ENCODE data around the gene PPEF2.

Gene PPEF2

GRCh38 chr4:75895744-75896314, 6.4 kb downstream of the PPEF2 start:
- DNase-seq (ENCODE audit: low spot score) = peak; percentile 42

GRCh38 chr4:75892508-75892907, 9.7 kb downstream of the PPEF2 start:
- DNase-seq (ENCODE audit: low spot score) = no peak

- DNase-seq (ENCODE audit: low spot score) = no peak
These were observed 10.6 kb downstream of the PPEF2 start for GRCh38 chr4:75891611-75892010.

- no peak for DNase-seq (ENCODE audit: low spot score)
These were observed 12.6 kb downstream of the PPEF2 start for GRCh38 chr4:75889537-75890199.

GRCh38 chr4:75886104-75886503, 16.1 kb downstream of the PPEF2 start:
- no peak for DNase-seq (ENCODE audit: low spot score)

GRCh38 chr4:75881476-75881875, 20.8 kb downstream of the PPEF2 start:
- DNase-seq (ENCODE audit: low spot score) = no peak

- no peak for DNase-seq (ENCODE audit: low spot score)
These were observed 22.0 kb downstream of the PPEF2 start for GRCh38 chr4:75880278-75880677.

- no peak for DNase-seq (ENCODE audit: low spot score)
These were observed 24.0 kb downstream of the PPEF2 start for GRCh38 chr4:75878246-75878756.

- no peak for DNase-seq (ENCODE audit: low spot score)
These were observed 26.0 kb downstream of the PPEF2 start for GRCh38 chr4:75876218-75876617.

GRCh38 chr4:75869100-75869499, 33.2 kb downstream of the PPEF2 start:
- no peak for DNase-seq (ENCODE audit: low spot score)

- DNase-seq (ENCODE audit: low spot score) = no peak
These were observed 35.1 kb downstream of the PPEF2 start for GRCh38 chr4:75867130-75867529.

- no peak for DNase-seq (ENCODE audit: low spot score)
These were observed 41.6 kb downstream of the PPEF2 start for GRCh38 chr4:75860606-75861005.

GRCh38 chr4:75858721-75859120, 43.5 kb downstream of the PPEF2 start:
- no peak for DNase-seq (ENCODE audit: low spot score)

GRCh38 chr4:75849461-75849860, 52.8 kb downstream of the PPEF2 start:
- no peak for DNase-seq (ENCODE audit: low spot score)

- DNase-seq (ENCODE audit: low spot score) = no peak
These were observed 53.4 kb downstream of the PPEF2 start for GRCh38 chr4:75848891-75849290.

GRCh38 chr4:75848171-75848760, 54.0 kb downstream of the PPEF2 start:
- DNase-seq (ENCODE audit: low spot score) = peak; percentile 71

- no peak for DNase-seq (ENCODE audit: low spot score)
These were observed 56.3 kb downstream of the PPEF2 start for GRCh38 chr4:75845992-75846391.

GRCh38 chr4:75844151-75844662, 58.0 kb downstream of the PPEF2 start:
- DNase-seq (ENCODE audit: low spot score) = no peak

GRCh38 chr4:75843596-75843995, 58.7 kb downstream of the PPEF2 start:
- DNase-seq (ENCODE audit: low spot score) = no peak

- DNase-seq (ENCODE audit: low spot score) = no peak
These were observed 60.4 kb downstream of the PPEF2 start for GRCh38 chr4:75841641-75842520.

GRCh38 chr4:75834772-75835154, 67.5 kb downstream of the PPEF2 start:
- no peak for DNase-seq (ENCODE audit: low spot score)

GRCh38 chr4:75834095-75834771, 68.0 kb downstream of the PPEF2 start:
- DNase-seq (ENCODE audit: low spot score) = no peak
